Ramos (cell line): ENCODE data around the gene LRAT.

ENCODE experiments used
- in situ Hi-C: fragments of 300-500 bp; cut with MboI; formaldehyde crosslinking; loops from one replicate; pipeline ENCODE4 v1.14.3; 2022; ENCODE audit warnings: low sequenced_read_pairs; ENCODE audit not compliant: unreplicated experiment

The LRAT gene

GRCh38 chr4:154757713-154758112, 13.9 kb downstream of the LRAT start:
- in situ Hi-C loops = no loop called here

GRCh38 chr4:154760895-154761294, 17.1 kb downstream of the LRAT start:
- in situ Hi-C loops = no loop called here

- in situ Hi-C loops = no loop called here
These were observed 34.5 kb downstream of the LRAT start for GRCh38 chr4:154778264-154778663.

GRCh38 chr4:154779362-154779947, 35.7 kb downstream of the LRAT start:
- in situ Hi-C loops = no loop called here

DNA sequence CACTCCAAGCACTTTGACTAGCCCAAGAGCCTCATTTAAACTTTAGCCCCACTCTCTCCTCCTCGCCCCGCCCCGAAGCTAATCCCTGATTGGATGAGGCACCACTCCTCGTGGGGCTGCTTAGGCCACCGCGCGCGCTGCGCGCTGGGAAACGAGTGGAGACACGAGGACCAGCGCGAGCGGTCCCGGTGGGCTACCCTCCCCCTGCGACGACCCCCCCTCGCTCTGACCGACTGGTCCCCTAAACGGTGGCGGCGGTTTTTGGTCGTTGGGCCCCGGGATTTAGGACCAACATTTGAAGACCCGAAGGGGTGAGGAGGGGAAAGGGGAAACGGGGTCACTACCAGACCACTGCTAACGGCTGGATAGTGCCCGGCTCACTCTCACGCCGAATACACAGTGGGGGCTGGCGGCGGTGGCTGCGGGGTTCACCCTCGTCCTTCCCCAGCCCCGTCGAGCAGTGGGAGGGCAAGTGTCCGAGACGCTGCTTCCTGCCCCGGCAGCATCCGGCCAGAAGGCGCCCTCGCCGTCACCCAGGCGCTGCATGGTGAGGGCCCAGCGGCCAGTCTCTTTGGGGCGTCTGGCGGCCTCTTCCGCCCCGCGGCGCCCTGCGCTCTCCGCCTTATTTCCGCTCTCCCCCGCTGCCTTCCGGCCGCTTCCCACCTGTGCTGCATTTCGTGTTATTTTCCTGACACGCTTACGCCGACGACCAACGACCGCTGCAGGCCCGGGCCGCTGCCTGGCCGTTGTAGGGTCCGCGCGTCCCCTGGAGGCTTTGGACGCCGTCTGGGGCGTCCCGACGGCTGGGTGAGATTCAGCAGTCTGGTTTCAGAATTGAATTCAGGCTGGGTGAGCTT, 37.6 kb downstream of the LRAT start, which contains the start of gene RBM46:
TSS of gene RBM46 (plus strand) at position 147 of the 857 bp plus-strand sequence. CDS start 15,481 bp downstream, outside the sequence.
- in situ Hi-C loops = no loop called here

DNA sequence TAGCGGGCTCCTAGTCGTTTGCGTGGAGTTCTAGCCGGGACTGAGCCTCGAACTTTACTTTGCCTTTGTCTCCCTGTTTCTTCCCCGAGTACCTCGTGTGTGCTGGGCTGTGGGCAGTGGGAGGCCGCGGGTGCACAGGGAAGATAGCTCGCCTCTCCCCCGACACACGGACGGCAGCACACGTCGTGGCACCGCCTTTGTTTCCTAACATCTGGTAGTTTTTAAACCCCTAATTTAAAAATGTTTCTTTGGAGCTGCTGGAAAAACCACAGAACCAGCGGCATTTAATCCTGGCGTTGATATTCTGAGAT, 38.1 kb downstream of the LRAT start:
- in situ Hi-C loops = no loop called here
